B cell (primary cell): Measurements from ENCODE around the gene RGS17. TPM values are rescaled to one million over a fixed set of nuclear protein-coding genes. Genes with fewer than 3 reads are reported as not detected.

Experiments
- ATAC-seq: fragments of 200-7000 bp; cut with Tn5 transposase; one replicate; pipeline ENCODE4 v1.10.0; 2021; ENCODE audit warnings: low read depth, mild to moderate bottlenecking, moderate number of reproducible peaks, moderate library complexity
- CTCF ChIA-PET: fragments of 350-600 bp; sonication (Branson Sonifier 250); formaldehyde crosslinking; loops from one replicate; lab custom pipeline; 2021; ENCODE audit warnings: antibody characterized with exemption, inconsistent platforms; lab: Charles Lee
- POLR2A ChIA-PET: fragments of 350-600 bp; sonication (Branson Sonifier 250); formaldehyde crosslinking; loops from one replicate; lab custom pipeline; 2021; ENCODE audit warnings: antibody characterized with exemption; lab: Charles Lee
- DNase-seq: peaks from one replicate; pipeline ENCODE4 v3.0.0; 2013
- H2AFZ ChIP-seq: 2 replicates; pipeline ENCODE4 v1.6.1; 2012; ENCODE audit warnings: mild to moderate bottlenecking, low read depth, low read length; ENCODE audit not compliant: insufficient read depth, poor library complexity, severe bottlenecking
- H3K27ac ChIP-seq, 2 donors: 1 replicate in 1 of 2; 2 replicates in 1 of 2; pipeline ENCODE4 v1.5.1; 2012 to 2013; ENCODE audit warnings: low read length in 2 of 2, mild to moderate bottlenecking in 2 of 2, moderate library complexity in 1 of 2
- H3K27me3 ChIP-seq, 4 experiments: fragments of 200-600 bp in 1 of 4; sonication (generic) in 1 of 4; replicated peaks in 1 of 4; 1 replicate in 2 of 4; 2 replicates in 2 of 4; pipeline versions ENCODE4 v1.6.1 to v1.7.0; 2013 to 2016; ENCODE audit warnings: low read length in 3 of 4, mild to moderate bottlenecking in 2 of 4, mixed read lengths in 1 of 4, moderate library complexity in 1 of 4; ENCODE audit not compliant: insufficient read depth in 4 of 4, control insufficient read depth in 3 of 4; ENCODE audit errors: control extremely low read depth in 1 of 4
- H3K36me3 ChIP-seq, 2 experiments: replicated peaks in 1 of 2; 1 replicate in 1 of 2; 2 replicates in 1 of 2; pipeline versions ENCODE4 v1.6.1 to v1.7.1; 2013; ENCODE audit warnings: low read length in 1 of 2; ENCODE audit not compliant: insufficient read depth in 2 of 2, control insufficient read depth in 1 of 2; ENCODE audit errors: control extremely low read depth in 1 of 2, extremely low read depth in 1 of 2
- H3K4me1 ChIP-seq, 2 donors: fragments of 200-600 bp in 1 of 2; sonication (generic) in 1 of 2; 1 replicate in 1 of 2; 2 replicates in 1 of 2; pipeline versions ENCODE4 v1.5.1 to v1.6.1; 2013 to 2017; ENCODE audit warnings: low read length in 2 of 2; ENCODE audit not compliant: control insufficient read depth in 2 of 2, insufficient read depth in 2 of 2
- H3K4me2 ChIP-seq: replicated peaks from 2 replicates; pipeline ENCODE3; 2012; ENCODE audit warnings: mild to moderate bottlenecking, low read depth, low read length; ENCODE audit not compliant: poor library complexity, severe bottlenecking
- H3K4me3 ChIP-seq, 5 experiments: fragments of 200-600 bp in 1 of 5; sonication (generic) in 1 of 5; 1 replicate in 3 of 5; 2 replicates in 2 of 5; pipeline versions ENCODE4 v1.5.1 to v1.7.0; 2011 to 2016; ENCODE audit warnings: low read length in 4 of 5, mild to moderate bottlenecking in 4 of 5, low read depth in 2 of 5, control low read depth in 1 of 5, moderate library complexity in 1 of 5; ENCODE audit not compliant: insufficient read depth in 1 of 5; ENCODE audit errors: control extremely low read depth in 1 of 5, extremely low read depth in 1 of 5
- H3K79me2 ChIP-seq: fragments of 200-600 bp; sonication (generic); one replicate; pipeline ENCODE4 v1.6.0; 2016; ENCODE audit warnings: low read length; ENCODE audit not compliant: control insufficient read depth, insufficient read depth
- H3K9ac ChIP-seq: fragments of 200-600 bp; sonication (generic); 2 replicates; pipeline ENCODE4 v1.6.1; 2017; ENCODE audit warnings: mild to moderate bottlenecking, low read length, moderate library complexity
- H3K9me3 ChIP-seq, 3 donors: one replicate each; pipeline versions ENCODE4 v1.6.1 to v1.7.1; 2013; ENCODE audit warnings: low read length in 2 of 3; ENCODE audit not compliant: control insufficient read depth in 2 of 3, insufficient read depth in 1 of 3; ENCODE audit errors: control extremely low read depth in 1 of 3
- H4K20me1 ChIP-seq: 2 replicates; pipeline ENCODE4 v1.6.0; 2012; ENCODE audit warnings: mild to moderate bottlenecking, low read length; ENCODE audit not compliant: insufficient read depth, control insufficient read depth, poor library complexity, severe bottlenecking
- H3K27ac Mint-ChIP-seq: one replicate; pipeline ENCODE4 v1.8.0; 2021; ENCODE audit warnings: mixed read lengths
- H3K27me3 Mint-ChIP-seq: one replicate; pipeline ENCODE4 v1.8.0; 2021; ENCODE audit warnings: mixed read lengths
- H3K4me1 Mint-ChIP-seq: one replicate; pipeline ENCODE4 v1.8.0; 2021; ENCODE audit warnings: mixed read lengths
- H3K4me3 Mint-ChIP-seq: one replicate; pipeline ENCODE4 v1.8.0; 2021; ENCODE audit warnings: mixed read lengths
- H3K9me3 Mint-ChIP-seq: one replicate; pipeline ENCODE4 v1.8.0; 2022; ENCODE audit warnings: mixed read lengths; ENCODE audit not compliant: insufficient read depth
- EZH2 ChIP-seq: IDR thresholded peaks from 2 replicates; pipeline ENCODE4 v1.6.1; 2012; ENCODE audit warnings: borderline replicate concordance, low read depth, mild to moderate bottlenecking, moderate library complexity, low read length; ENCODE audit not compliant: insufficient read depth, poor library complexity, severe bottlenecking
- WGBS: methylation state at CpG from one replicate; pipeline ENCODE4 v1.1.5; 2013; ENCODE audit warnings: missing lambda C conversion rate; ENCODE audit not compliant: insufficient coverage; 5-methylcytosine and 5-hydroxymethylcytosine counted together
- intact Hi-C: fragments of 100-400 bp; cut with micrococcal nuclease; formaldehyde crosslinking; loops from one replicate; pipeline ENCODE4 v1.10.0; 2022
- polyA plus RNA-seq: library from polyadenylated mRNA; depleted of rRNA; stranded (reverse); fragments of >200 nt; gene quantifications from 2 replicates; pipeline ENCODE4 v1.2.3, GENCODE V29; 2012
- total RNA-seq, 2 donors: library from RNA; stranded (reverse); fragments of 120-200 nt in 1 of 2; gene quantifications; 1 replicate in 1 of 2; 2 replicates in 1 of 2; pipeline versions ENCODE4 v1.2.3 to v1.2.4, GENCODE V29; 2013 to 2022
- TF ChIP-seq, protein P1 (sequence below): fragments of 200-600 bp; IDR thresholded peaks from one replicate; pipeline ENCODE4 v1.8.0; 2022; ENCODE audit warnings: antibody characterized with exemption, mild to moderate bottlenecking

The RGS17 gene
- total and polyA plus RNA-seq, 2 donors (not counting 1 experiment from before 2014, with no cell fraction given), result not detected

GRCh38 chr6:153015094-153015640 is 115.9 kb downstream of the RGS17 start:
- ChIA-PET CTCF (no interaction called here), POLR2A (no interaction called here)
- Histone ChIP-seq H3K36me3 (no peaks in the 10 kb centered on the region), H3K79me2 (no peaks in the 10 kb centered on the region), H4K20me1 (no peaks in the 10 kb centered on the region), H3K9ac (no peak overlapping the region), H3K4me1 (no peaks in the 10 kb centered on the region), H3K27ac (no peak overlapping the region), H3K27me3 (peaks cover 0 to 4% (median 0%) of the 10 kb centered on the region in 4 experiments), H2AFZ (no peak overlapping the region), H3K9me3 (no peaks in the 10 kb centered on the region), H3K4me3 (no peak overlapping the region), H3K4me2 (no peak overlapping the region)
- DNase-seq (no peak), ATAC-seq (no peak)
- Mint-ChIP-seq H3K27ac (no peak overlapping the region), H3K4me1 (no peaks in the 10 kb centered on the region), H3K27me3 (peaks cover 25% of the 10 kb centered on the region), H3K9me3 (no peaks in the 10 kb centered on the region), H3K4me3 (no peak overlapping the region)
- TF ChIP-seq, protein P1, sequence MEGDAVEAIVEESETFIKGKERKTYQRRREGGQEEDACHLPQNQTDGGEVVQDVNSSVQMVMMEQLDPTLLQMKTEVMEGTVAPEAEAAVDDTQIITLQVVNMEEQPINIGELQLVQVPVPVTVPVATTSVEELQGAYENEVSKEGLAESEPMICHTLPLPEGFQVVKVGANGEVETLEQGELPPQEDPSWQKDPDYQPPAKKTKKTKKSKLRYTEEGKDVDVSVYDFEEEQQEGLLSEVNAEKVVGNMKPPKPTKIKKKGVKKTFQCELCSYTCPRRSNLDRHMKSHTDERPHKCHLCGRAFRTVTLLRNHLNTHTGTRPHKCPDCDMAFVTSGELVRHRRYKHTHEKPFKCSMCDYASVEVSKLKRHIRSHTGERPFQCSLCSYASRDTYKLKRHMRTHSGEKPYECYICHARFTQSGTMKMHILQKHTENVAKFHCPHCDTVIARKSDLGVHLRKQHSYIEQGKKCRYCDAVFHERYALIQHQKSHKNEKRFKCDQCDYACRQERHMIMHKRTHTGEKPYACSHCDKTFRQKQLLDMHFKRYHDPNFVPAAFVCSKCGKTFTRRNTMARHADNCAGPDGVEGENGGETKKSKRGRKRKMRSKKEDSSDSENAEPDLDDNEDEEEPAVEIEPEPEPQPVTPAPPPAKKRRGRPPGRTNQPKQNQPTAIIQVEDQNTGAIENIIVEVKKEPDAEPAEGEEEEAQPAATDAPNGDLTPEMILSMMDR, result no peak
- no peak for TF ChIP-seq EZH2
- WGBS, result no CpG with 5 or more reads among the region's 4 CpGs
- intact Hi-C loops, result no loop called here

DNA sequence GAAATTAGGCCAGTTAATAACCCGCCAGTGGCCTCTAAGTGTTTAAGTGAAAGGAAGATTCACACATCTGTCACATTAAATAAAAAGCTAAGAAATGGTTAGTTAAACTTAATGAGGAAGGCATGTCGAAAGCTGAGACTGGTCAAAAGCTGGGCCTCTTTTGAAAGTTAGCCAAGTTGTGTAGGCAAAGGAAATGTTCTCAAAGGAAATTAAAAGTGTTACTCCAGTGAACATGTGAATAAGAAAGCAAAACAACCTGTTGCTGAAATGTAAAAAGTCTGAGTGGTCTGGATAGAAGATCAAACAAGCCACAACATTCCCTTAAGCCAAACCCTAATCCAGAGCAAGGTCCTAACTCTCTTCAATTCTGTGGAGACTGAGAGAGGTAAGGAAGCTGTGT is 117.6 kb downstream of the RGS17 start:
- Mint-ChIP-seq H3K4me1 (no peaks in the 10 kb centered on the region), H3K27me3 (peaks cover 18% of the 10 kb centered on the region), H3K27ac (no peak overlapping the region), H3K9me3 (no peaks in the 10 kb centered on the region), H3K4me3 (no peak overlapping the region)
- Histone ChIP-seq H3K9me3 (no peaks in the 10 kb centered on the region), H3K79me2 (no peaks in the 10 kb centered on the region), H3K27ac (no peak overlapping the region), H3K4me2 (no peak overlapping the region), H3K4me1 (no peaks in the 10 kb centered on the region), H3K4me3 (no peak overlapping the region), H4K20me1 (no peaks in the 10 kb centered on the region), H3K36me3 (no peaks in the 10 kb centered on the region), H3K9ac (no peak overlapping the region), H3K27me3 (no peaks in the 10 kb centered on the region), H2AFZ (no peak overlapping the region)
- intact Hi-C loops, result no loop called here
- TF ChIP-seq EZH2, result no peak
- TF ChIP-seq, protein P1, result no peak
- ChIA-PET CTCF (interaction anchor here (1.3 kb wide), 1 partner anchor 11 kb away, joined by 5 read pairs; no protein-coding TSS in a partner anchor), POLR2A (no interaction called here)
- DNase-seq, result no peak
- ATAC-seq, result no peak
- WGBS, result 0% methylated on average over 1 of the region's 2 CpGs
